ENCODE data around the gene TNP2.
A peak's percentile ranks its signal among the peaks of the same experiment; 100 is the strongest.
"Not testable (repeated sequence)": the region's sequence is repeated elsewhere in the genome, so short reads cannot be mapped to it uniquely, and the experiment has no call there.

TNP2 gene

GRCh38 chr16:11301645-11302501 lies 32.7 kb upstream of the TNP2 start:
- POLR2A ChIA-PET (ENCODE audit: low non-redundant PET): no interaction called here
- TF ChIP-seq CTCF (conservative IDR thresholded peaks at IDR 0.05; ENCODE audit: low read depth): no peak
- DNase-seq (ENCODE audit: low spot score): no peak
- CTCF ChIA-PET: interaction anchor here (0.5 kb wide), 1 partner anchor 48 kb away, joined by 3 read pairs; no protein-coding TSS in a partner anchor
- no peak overlapping the region for H3K27ac ChIP-seq

- POLR2A ChIA-PET (ENCODE audit: low non-redundant PET): no interaction called here
- no peak for TF ChIP-seq CTCF (conservative IDR thresholded peaks at IDR 0.05; ENCODE audit: low read depth)
- no peak for DNase-seq (ENCODE audit: low spot score)
- CTCF ChIA-PET: no interaction called here
- H3K27ac ChIP-seq: no peak overlapping the region
Measured at GRCh38 chr16:11300560-11300892, 31.4 kb upstream of the TNP2 start.

DNA sequence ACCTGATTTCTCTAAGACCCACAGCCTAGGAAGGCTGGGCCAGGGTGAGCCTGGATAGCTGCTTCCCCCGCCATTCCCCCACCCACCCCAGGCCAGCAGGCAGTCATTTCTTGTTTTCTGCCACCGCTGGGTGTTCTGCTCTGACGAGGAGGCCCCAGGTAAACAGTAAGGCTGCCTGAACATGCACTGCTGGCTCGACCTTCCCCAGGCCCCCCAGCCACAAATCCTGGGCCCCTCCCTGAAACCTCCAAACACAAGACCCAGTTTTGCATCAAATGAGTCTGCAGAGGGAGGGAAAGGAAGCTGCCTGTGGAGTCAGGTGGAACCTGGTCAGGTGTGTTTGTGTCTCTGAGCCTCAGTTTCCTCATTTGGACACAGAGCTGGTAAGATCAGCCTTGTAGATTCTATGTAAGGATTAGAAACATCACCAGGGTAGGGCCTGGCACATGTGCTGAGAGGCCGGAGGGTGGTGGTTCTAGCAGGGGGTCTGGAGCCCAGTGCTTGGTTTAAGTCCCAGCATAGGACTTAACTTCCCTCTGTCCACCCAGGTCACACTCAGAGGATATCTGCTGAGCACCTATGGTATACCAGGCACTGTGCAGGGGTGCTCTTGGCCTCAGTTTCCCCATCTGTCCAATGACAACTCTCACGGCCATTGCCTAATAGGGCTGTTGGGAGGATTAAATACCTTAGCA lies 30.9 kb upstream of the TNP2 start:
- H3K27ac ChIP-seq: no peak overlapping the region
- no peak for DNase-seq (ENCODE audit: low spot score)
- POLR2A ChIA-PET (ENCODE audit: low non-redundant PET): no interaction called here
- CTCF ChIA-PET: interaction anchor here (0.5 kb wide), 1 partner anchor 13 kb away, joined by 3 read pairs; no protein-coding TSS in a partner anchor
- TF ChIP-seq CTCF (conservative IDR thresholded peaks at IDR 0.05; ENCODE audit: low read depth): no peak

DNA sequence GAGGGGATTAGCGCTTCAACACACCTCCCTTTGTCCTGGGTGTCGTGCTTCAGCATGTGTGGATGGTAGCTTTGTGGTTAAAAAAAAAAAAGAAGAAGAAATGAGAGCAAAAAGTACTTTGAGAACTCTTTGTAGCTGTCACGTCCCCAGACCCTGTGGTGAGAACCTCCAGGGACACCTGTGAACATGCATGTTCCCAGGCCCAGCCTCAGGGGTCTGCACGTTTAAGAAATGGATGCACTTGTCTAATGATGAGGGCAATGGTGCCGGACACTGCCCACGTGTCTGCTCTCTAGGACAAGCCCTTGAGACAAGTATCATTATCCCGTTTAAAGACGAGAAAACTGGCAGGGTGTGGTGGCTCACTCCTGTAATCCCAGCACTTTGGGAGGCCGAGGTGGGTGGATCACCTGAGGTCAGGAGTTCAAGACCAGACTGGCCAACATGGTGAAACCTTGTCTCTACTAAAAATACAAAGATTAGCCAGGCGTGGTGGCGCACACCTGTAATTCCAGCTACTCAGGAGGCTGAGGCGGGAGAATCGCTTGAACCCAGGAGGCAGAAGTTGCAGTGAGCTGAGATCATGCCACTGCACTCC lies 29.9 kb upstream of the TNP2 start:
- POLR2A ChIA-PET (ENCODE audit: low non-redundant PET); H3K27ac ChIP-seq; CTCF ChIA-PET; DNase-seq (ENCODE audit: low spot score): not testable (repeated sequence)

GRCh38 chr16:11298143-11298900 lies 29.2 kb upstream of the TNP2 start:
- CTCF ChIA-PET: interaction anchor here (0.7 to 1.6 kb wide), 2 partner anchors 21 to 43 kb away, joined by 3 to 6 read pairs; no protein-coding TSS in a partner anchor
- DNase-seq (ENCODE audit: low spot score): no peak
- H3K27ac ChIP-seq: no peak overlapping the region
- POLR2A ChIA-PET (ENCODE audit: low non-redundant PET): no interaction called here
- TF ChIP-seq CTCF (conservative IDR thresholded peaks at IDR 0.05; ENCODE audit: low read depth): no peak

- DNase-seq (ENCODE audit: low spot score): no peak
- POLR2A ChIA-PET (ENCODE audit: low non-redundant PET): no interaction called here
- CTCF ChIA-PET: interaction anchor here (0.7 to 1.6 kb wide), 2 partner anchors 22 to 42 kb away, joined by 3 to 6 read pairs; no protein-coding TSS in a partner anchor
- H3K27ac ChIP-seq: peak overlapping the region; percentile 14; the same call in 1 of the 2 replicates
- no peak for TF ChIP-seq CTCF (conservative IDR thresholded peaks at IDR 0.05; ENCODE audit: low read depth)
Measured at GRCh38 chr16:11297492-11298142, 28.5 kb upstream of the TNP2 start.
